GM10266 (cell line): ENCODE data around the gene GHRL.
"Not testable (repeated sequence)": the region's sequence is repeated elsewhere in the genome, so short reads cannot be mapped to it uniquely, and the experiment has no call there.

Source experiments
- DNase-seq: peaks from one replicate; pipeline ENCODE4 v3.0.0; 2012; ENCODE audit errors: extremely low spot score
- TF ChIP-seq, protein P1 (sequence below): IDR thresholded peaks from 2 replicates; pipeline ENCODE4 v1.5.1; 2012; ENCODE audit warnings: mild to moderate bottlenecking, low read depth; ENCODE audit not compliant: control insufficient read depth, insufficient read depth; ENCODE audit errors: missing control alignments

GHRL gene

DNA sequence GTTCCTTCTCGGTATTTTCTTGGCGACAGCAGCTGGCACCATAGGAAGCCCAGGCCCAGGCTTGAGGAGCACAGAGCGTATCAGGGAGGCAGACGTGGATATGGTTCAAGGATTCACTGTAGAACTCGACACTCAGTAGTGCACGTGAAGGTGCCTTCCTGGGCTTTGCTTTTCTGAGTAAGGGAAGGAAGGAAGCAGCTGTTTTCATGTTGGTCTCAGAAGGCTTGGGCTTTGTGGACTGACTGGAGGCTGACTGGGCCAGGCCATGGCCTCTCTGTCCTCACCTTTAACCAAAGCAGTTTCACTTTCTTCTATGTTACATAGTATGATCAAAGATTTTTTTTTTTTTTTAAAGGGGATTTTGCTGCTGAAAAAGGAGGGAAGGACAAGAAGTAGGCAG, 6.9 kb upstream of the GHRL start:
- DNase-seq: peak; percentile 60
- TF ChIP-seq, protein P1, sequence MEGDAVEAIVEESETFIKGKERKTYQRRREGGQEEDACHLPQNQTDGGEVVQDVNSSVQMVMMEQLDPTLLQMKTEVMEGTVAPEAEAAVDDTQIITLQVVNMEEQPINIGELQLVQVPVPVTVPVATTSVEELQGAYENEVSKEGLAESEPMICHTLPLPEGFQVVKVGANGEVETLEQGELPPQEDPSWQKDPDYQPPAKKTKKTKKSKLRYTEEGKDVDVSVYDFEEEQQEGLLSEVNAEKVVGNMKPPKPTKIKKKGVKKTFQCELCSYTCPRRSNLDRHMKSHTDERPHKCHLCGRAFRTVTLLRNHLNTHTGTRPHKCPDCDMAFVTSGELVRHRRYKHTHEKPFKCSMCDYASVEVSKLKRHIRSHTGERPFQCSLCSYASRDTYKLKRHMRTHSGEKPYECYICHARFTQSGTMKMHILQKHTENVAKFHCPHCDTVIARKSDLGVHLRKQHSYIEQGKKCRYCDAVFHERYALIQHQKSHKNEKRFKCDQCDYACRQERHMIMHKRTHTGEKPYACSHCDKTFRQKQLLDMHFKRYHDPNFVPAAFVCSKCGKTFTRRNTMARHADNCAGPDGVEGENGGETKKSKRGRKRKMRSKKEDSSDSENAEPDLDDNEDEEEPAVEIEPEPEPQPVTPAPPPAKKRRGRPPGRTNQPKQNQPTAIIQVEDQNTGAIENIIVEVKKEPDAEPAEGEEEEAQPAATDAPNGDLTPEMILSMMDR: no peak

DNA sequence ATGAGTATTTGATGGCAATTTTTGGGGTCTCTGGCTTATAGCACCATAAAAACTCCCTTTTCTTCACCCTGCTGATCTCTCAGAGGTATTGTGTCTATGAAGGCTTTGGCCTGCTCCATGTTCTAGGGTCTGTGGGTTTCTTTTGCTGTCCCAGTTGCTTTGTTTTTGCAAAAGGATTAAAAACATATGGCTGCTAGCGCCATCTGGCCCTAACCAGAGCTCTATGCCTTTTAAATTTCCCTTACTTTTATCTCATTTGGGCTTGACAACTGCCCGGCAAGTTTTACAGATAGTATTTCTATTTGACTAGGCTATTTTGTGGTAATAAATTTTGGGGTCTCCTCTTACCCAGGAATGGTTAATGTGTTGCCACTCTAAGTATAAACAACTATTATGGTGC, 6.4 kb upstream of the GHRL start:
- no peak for DNase-seq
- TF ChIP-seq, protein P1: peak; percentile 3

DNA sequence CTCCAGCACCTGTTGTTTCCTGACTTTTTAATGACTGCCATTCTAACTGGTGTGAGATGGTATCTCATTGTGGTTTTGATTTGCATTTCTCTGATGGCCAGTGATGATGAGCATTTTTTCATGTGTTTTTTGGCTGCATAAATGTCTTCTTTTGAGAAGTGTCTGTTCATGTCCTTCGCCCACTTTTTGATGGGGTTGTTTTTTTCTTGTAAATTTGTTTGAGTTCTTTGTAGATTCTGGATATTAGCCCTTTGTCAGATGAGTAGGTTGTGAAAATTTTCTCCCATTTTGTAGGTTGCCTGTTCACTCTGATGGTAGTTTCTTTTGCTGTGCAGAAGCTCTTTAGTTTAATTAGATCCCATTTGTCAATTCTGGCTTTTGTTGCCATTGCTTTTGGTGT, 5.3 kb upstream of the GHRL start:
- DNase-seq: not testable (repeated sequence)

DNA sequence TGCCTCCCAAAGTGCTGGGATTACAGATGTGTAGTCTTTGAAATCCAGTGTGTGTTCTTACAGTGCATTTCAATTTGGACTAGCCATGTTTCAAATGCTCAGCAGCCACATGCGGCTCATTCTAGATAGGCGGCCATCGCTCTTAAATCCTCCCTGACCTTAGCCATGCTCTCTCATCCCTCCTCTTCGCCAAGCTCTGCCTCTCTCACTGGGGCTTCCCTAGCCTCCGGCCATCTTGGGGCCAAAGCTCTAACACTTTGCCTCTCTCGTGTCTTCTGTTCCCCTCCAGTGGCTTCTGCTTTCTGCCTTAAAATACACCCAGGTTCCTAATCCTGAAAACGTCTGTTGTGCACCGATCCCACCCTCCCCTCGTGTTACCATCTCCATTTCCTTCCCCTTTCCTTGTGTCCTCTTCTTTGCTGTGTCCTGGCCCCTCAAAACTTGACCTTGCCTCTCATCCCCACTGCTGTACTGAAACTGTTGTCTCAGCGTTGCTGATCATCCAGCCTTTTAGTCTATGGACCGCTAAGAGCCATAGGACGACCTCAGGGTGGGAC, 1.4 kb upstream of the GHRL start:
- no peak for DNase-seq
- TF ChIP-seq, protein P1: no peak

DNA sequence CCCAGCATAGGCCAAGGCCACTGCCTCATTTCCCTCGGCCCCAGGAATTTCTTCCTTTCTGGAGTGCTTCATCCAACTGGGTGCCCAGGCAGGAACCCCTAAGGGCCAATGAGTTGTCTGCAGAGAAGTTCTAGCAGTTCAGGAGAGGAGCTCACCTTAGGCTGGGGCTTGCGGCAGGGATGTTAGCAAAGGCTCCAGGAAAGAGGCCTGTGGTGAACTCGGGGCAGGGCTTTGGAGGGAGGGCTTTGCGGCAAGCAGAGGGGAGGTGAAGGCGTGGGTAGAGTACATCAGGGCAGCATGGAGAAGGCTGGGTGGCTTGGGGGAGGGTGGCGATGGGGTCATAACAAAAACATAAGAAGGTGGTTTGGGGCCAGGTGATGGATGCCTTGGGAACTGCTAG, 1.1 kb downstream of the GHRL start:
- no peak for DNase-seq
- TF ChIP-seq, protein P1: no peak

DNA sequence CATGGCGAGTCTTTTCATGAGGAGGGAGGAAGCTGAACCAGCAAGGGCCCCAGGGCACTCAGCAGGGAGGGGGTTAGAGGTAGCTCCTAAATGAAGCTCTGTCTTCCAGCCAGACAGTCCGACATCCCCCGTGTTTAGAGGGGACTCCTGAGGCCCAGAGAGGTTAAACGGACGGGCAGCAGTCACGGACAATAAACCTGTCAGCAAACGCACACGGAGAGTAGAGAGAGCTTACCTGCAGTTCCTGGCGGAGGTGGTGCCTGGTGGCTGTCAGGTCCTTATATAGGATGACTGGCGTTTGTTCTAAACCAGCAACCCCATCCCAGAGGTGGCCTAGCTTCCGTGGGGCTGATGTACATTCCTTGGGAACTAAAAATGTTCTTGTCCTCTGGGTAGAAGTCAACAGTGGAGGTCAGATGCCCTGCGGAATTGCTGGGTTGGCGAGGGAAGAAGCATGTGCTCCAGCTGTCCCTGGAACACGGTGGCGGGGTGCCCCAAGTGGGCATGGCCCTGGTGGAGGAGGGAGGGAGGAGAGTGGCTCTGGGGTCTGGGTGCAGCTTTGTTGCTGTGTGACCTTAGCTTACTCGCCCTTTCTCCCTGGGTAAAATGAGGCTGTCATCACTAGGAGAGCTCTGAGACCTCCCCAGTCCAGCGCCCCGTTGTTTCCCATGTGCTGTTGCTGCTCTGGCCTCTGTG, 2.1 kb downstream of the GHRL start:
- DNase-seq: no peak
- TF ChIP-seq, protein P1: no peak

DNA sequence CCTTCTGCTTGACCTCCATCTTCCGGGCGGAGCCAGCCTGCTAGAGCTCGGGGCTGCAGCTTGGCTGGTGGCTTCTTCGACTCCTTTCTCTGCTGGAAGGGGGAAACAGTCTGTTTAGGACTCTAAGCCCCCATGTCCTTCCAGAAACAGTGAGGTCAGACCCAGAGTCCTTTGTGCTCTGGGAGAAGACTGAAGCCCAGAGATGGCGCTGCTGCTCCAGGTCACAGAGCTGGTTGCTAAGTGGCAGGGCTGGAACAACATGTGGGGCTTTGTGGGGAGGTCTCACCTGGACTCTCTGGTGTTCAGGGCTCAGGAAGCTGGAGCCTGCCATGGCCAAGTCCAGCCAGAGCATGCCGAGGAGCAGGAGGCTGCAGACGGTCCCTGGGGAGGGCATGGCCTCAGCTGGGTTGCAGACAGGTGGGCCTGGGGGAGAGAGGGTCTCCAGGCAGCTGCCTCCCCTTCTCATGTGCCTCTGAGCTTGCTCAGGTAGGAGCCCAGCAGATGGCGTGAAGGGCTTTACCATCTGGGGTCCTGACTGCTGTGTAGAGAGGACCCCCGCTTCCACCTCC, 2.9 kb downstream of the GHRL start:
- no peak for DNase-seq
- TF ChIP-seq, protein P1: no peak
